ENCODE results near the gene FAH. TPM values are rescaled to one million over a fixed set of nuclear protein-coding genes. Genes with fewer than 3 reads are reported as not detected.
A peak's percentile ranks its signal among the peaks of the same experiment; 100 is the strongest.

Gene FAH
- total and polyA plus RNA-seq, 11 donors: 12.4 to 48.9 (median 24.0) TPM

GRCh38 chr15:80171787-80172186 lies 19.0 kb downstream of the FAH start:
- Histone ChIP-seq H3K27ac (no peak overlapping the region), H3K4me1 (peaks cover 0 to 12% (median 0%) of the 10 kb centered on the region in 12 donors), H3K36me3 (peaks cover 0 to 12% (median 0%) of the 10 kb centered on the region in 9 donors), H3K4me3 (no peak overlapping the region), H3K27me3 (no peaks in the 10 kb centered on the region), H3K9me3 (no peaks in the 10 kb centered on the region)
- 75 to 81% (median 80%) methylated on average over 4 of the region's 4 CpGs for WGBS, 4 donors
- DNase-seq (no peak), ATAC-seq (no peak)
- intact Hi-C loops (cut with DNase I): loop anchor here in 7 of 10 donors (2.0 to 10.0 kb wide), 4 partner anchors 277 to 791 kb away; partner anchors contain the start of gene MTHFS (in 3 of the 7)
- TF ChIP-seq CTCF (IDR thresholded peaks at IDR 0.05) (no peak), POLR2A (IDR thresholded peaks at IDR 0.05) (no peak)

DNA sequence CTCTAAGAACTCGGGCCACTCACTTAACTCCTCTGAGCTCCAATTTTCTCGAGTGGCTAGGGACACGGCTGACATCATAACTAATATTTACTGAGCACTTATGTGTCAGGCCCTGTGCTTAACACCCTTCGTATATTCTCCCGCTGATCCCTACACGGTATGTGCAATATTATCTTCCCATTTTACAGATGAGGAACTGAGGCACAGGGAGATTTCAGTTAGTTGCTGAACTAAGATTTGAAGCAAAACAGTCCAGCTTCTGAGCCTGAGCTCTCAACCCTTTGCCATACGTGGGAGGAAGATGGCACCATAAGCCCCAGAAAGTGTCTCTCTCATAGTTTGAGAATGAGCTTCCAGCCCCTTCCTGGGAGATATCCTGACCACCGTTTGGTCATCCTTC lies 19.6 kb downstream of the FAH start:
- Histone ChIP-seq H3K27ac (no peak overlapping the region), H3K4me3 (no peak overlapping the region), H3K9me3 (no peaks in the 10 kb centered on the region), H3K36me3 (peaks cover 0 to 13% (median 0%) of the 10 kb centered on the region in 9 donors), H3K27me3 (no peaks in the 10 kb centered on the region), H3K4me1 (peaks cover 0 to 12% (median 0%) of the 10 kb centered on the region in 12 donors)
- intact Hi-C loops (cut with DNase I): loop anchor here in 7 of 10 donors (2.0 to 10.0 kb wide), 4 partner anchors 278 to 792 kb away; partner anchors contain the start of gene MTHFS (in 3 of the 7)
- WGBS, 4 donors: 74 to 89% (median 78%) methylated on average over 8 of the region's 8 CpGs
- DNase-seq (no peak), ATAC-seq (no peak)
- TF ChIP-seq POLR2A (IDR thresholded peaks at IDR 0.05): no peak
- no peak for TF ChIP-seq CTCF (IDR thresholded peaks at IDR 0.05)

DNA sequence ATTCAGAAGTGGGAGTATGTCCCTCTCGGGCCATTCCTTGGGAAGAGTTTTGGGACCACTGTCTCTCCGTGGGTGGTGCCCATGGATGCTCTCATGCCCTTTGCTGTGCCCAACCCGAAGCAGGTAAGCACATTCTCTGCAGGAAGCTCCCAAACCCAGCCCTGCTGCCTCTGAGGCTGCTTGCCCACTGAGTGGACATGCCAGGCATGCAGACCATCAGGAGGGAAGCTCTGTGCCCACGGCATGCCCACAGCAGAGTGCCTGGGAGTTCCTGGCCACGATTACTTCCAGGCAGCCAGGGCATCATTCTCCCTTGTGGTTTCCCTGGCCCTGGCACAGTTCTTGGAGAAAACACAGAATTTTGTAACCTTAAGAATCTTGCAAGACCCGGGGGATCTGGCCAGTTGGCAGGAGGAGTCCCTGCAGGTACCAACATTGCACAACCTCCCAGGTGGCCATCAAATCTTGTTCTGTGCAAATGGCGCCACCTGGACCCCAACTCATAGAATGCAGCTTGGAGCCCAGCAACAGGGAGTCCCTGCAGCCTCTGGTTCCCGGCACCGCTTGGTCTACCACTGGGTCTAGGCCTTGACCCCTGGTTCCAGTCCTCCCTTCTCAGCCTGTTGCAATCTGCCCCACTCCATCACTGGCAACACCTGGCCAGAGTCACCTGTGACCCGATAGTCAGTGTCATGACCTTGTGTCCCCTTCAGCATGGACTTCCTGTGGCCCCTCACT lies 20.4 kb downstream of the FAH start:
- no peak overlapping the region for H3K27ac ChIP-seq
- intact Hi-C loops (cut with DNase I): loop anchor here in 7 of 10 donors (2.0 to 10.0 kb wide), 4 partner anchors 278 to 792 kb away; partner anchors contain the start of gene MTHFS (in 3 of the 7)

More for the DNA sequence above, 20.4 kb downstream of the FAH start:
- 69 to 74% (median 72%) methylated on average over 7 to 10 of the region's 10 CpGs for WGBS, 4 donors
- TF ChIP-seq POLR2A (IDR thresholded peaks at IDR 0.05) (no peak), CTCF (IDR thresholded peaks at IDR 0.05) (peak; percentile 45 to 72 (median 62))
- Histone ChIP-seq H3K27me3 (no peaks in the 10 kb centered on the region), H3K36me3 (peaks cover 0 to 15% (median 0%) of the 10 kb centered on the region in 9 donors), H3K9me3 (no peaks in the 10 kb centered on the region), H3K4me1 (peaks cover 0 to 12% (median 0%) of the 10 kb centered on the region in 12 donors), H3K4me3 (no peak overlapping the region)
- ATAC-seq (peak; percentile 42 to 77 (median 54)), DNase-seq (peak in 3 of 5 donors; percentile 48 to 52 (median 49))

Measured in heart left ventricle (tissue), 16 donors.